ENCODE results near the gene WDR33. TPM values are rescaled to one million over a fixed set of nuclear protein-coding genes. Genes with fewer than 3 reads are reported as not detected.

WDR33 gene
- total RNA-seq, 4 donors from 2014 or later = 42.3 to 46.5 (median 45.1) TPM

GRCh38 chr2:127721311-127721977, 89.5 kb downstream of the WDR33 start:
- DNase-seq (ENCODE audit: low spot score in 2 of 2) = no peak
- H3K36me3 ChIP-seq = peaks cover 0 to 70% (median 14%) of the 10 kb centered on the region in 3 donors
- 95% methylated on average over 6 of the region's 6 CpGs for WGBS, 2 donors
- H3K27me3 ChIP-seq = no peaks in the 10 kb centered on the region
- no peaks in the 10 kb centered on the region for H3K9me3 ChIP-seq
- no peak overlapping the region for H3K4me3 ChIP-seq
- TF ChIP-seq POLR2A (IDR thresholded peaks at IDR 0.05) (no peak), EP300 (IDR thresholded peaks at IDR 0.05) (no peak)
- no peaks in the 10 kb centered on the region for H3K4me1 ChIP-seq
- H3K27ac ChIP-seq = no peak overlapping the region

GRCh38 chr2:127719301-127720218, 91.4 kb downstream of the WDR33 start:
- TF ChIP-seq POLR2A (IDR thresholded peaks at IDR 0.05) = no peak
- TF ChIP-seq CTCF (IDR thresholded peaks at IDR 0.05) = no peak
- TF ChIP-seq EP300 (IDR thresholded peaks at IDR 0.05) = no peak
- DNase-seq (ENCODE audit: low spot score in 2 of 2) = no peak
- Histone ChIP-seq H3K4me1 (no peaks in the 10 kb centered on the region), H3K4me3 (no peak overlapping the region), H3K27me3 (no peaks in the 10 kb centered on the region), H3K27ac (no peak overlapping the region), H3K36me3 (peaks cover 0 to 84% (median 14%) of the 10 kb centered on the region in 3 donors), H3K9me3 (no peaks in the 10 kb centered on the region)
- WGBS, 2 donors = 93 to 97% methylated on average over 11 to 13 of the region's 13 CpGs

- WGBS, 2 donors = 89% methylated on average over 4 of the region's 4 CpGs
- Histone ChIP-seq H3K9me3 (no peaks in the 10 kb centered on the region), H3K4me3 (no peak overlapping the region), H3K27me3 (no peaks in the 10 kb centered on the region), H3K36me3 (peaks cover 0 to 87% (median 14%) of the 10 kb centered on the region in 3 donors), H3K4me1 (no peaks in the 10 kb centered on the region), H3K27ac (no peak overlapping the region)
- TF ChIP-seq EP300 (IDR thresholded peaks at IDR 0.05) (no peak), CTCF (IDR thresholded peaks at IDR 0.05) (no peak), POLR2A (IDR thresholded peaks at IDR 0.05) (no peak)
- DNase-seq (ENCODE audit: low spot score in 2 of 2) = no peak
These were observed 92.7 kb downstream of the WDR33 start for GRCh38 chr2:127718271-127718670.

GRCh38 chr2:127715778-127716449, 95.1 kb downstream of the WDR33 start:
- Histone ChIP-seq H3K27me3 (no peaks in the 10 kb centered on the region), H3K4me3 (no peak overlapping the region), H3K9me3 (no peaks in the 10 kb centered on the region), H3K4me1 (no peaks in the 10 kb centered on the region), H3K36me3 (peaks cover 0 to 83% (median 14%) of the 10 kb centered on the region in 3 donors), H3K27ac (no peak overlapping the region)
- 85 to 88% methylated on average over 14 of the region's 14 CpGs for WGBS, 2 donors
- no peak for DNase-seq (ENCODE audit: low spot score in 2 of 2)
- TF ChIP-seq POLR2A (IDR thresholded peaks at IDR 0.05) = no peak
- no peak for TF ChIP-seq CTCF (IDR thresholded peaks at IDR 0.05)
- TF ChIP-seq EP300 (IDR thresholded peaks at IDR 0.05) = no peak

DNA sequence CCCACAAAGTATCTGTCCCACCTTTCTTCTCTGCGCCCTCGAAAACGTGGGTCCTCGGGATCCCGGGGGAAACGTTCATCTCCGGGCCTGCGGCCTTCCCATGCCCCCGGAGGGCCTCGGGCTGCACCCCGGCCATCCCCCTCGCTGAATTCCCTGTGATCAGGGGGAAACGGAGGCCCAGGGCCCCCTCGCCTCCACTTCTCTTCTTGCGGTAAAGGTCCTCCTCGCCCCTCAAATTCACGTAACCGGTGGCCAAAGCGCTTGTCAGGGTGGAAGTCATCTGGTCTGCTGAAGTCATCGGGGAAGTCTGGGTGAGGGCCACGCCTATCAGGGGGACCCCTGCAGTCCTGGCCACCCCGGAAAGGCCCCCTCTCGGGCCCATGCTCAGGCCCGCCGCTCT, 97.4 kb downstream of the WDR33 start:
- no peaks in the 10 kb centered on the region for H3K9me3 ChIP-seq
- no peak for DNase-seq (ENCODE audit: low spot score in 2 of 2)
- H3K27ac ChIP-seq = no peak overlapping the region
- H3K4me3 ChIP-seq = no peak overlapping the region
- no peak for TF ChIP-seq POLR2A (IDR thresholded peaks at IDR 0.05)
- TF ChIP-seq EP300 (IDR thresholded peaks at IDR 0.05) = no peak
- no peak for TF ChIP-seq CTCF (IDR thresholded peaks at IDR 0.05)
- WGBS, 2 donors = 87 to 89% methylated on average over 25 of the region's 25 CpGs
- H3K4me1 ChIP-seq = peaks cover 0 to under 1% (median 0%) of the 10 kb centered on the region in 4 donors
- peaks cover 0 to 81% (median 0%) of the 10 kb centered on the region in 3 donors for H3K36me3 ChIP-seq
- H3K27me3 ChIP-seq = no peaks in the 10 kb centered on the region

Measured in tibial nerve (tissue), 4 donors.